Smooth muscle cell (in vitro differentiated cells): ENCODE data around the gene FRMD5. TPM values are rescaled to one million over a fixed set of nuclear protein-coding genes. Genes with fewer than 3 reads are reported as not detected.

Experiments used
- DNase-seq: peaks from one replicate; lab custom pipeline; 2025; ENCODE audit not compliant: unreplicated experiment; lab: John Stamatoyannopoulos, UW
- H2AFZ ChIP-seq: fragments of 200-600 bp; sonication (generic); 2 replicates; pipeline ENCODE4 v1.6.0; 2016; ENCODE audit warnings: antibody characterized with exemption, low read depth, mild to moderate bottlenecking
- H3F3A ChIP-seq: fragments of 200-600 bp; sonication (generic); 2 replicates; pipeline ENCODE4 v1.6.0; 2017; ENCODE audit warnings: antibody characterized with exemption, low read depth
- H3K27ac ChIP-seq: fragments of 200-600 bp; sonication (generic); 2 replicates; pipeline ENCODE4 v1.5.1; 2016; ENCODE audit warnings: low read depth, mild to moderate bottlenecking
- H3K27me3 ChIP-seq: fragments of 200-600 bp; sonication (generic); 2 replicates; pipeline ENCODE4 v1.6.1; 2016; ENCODE audit warnings: low read depth, mild to moderate bottlenecking
- H3K36me3 ChIP-seq: fragments of 200-600 bp; sonication (generic); 2 replicates; pipeline ENCODE4 v1.5.1; 2016; ENCODE audit warnings: low read depth
- H3K4me1 ChIP-seq: fragments of 200-600 bp; sonication (generic); 2 replicates; pipeline ENCODE4 v1.5.1; 2016; ENCODE audit warnings: low read depth
- H3K4me2 ChIP-seq: fragments of 200-600 bp; sonication (generic); 2 replicates; pipeline ENCODE4 v1.6.0; 2016; ENCODE audit warnings: mild to moderate bottlenecking
- H3K4me3 ChIP-seq: fragments of 200-600 bp; sonication (generic); 2 replicates; pipeline ENCODE4 v1.5.1; 2016; ENCODE audit warnings: mild to moderate bottlenecking
- H3K79me2 ChIP-seq: fragments of 200-600 bp; sonication (generic); 2 replicates; pipeline ENCODE4 v1.6.0; 2016; ENCODE audit warnings: low read depth, mild to moderate bottlenecking
- H3K9ac ChIP-seq: fragments of 200-600 bp; sonication (generic); 2 replicates; pipeline ENCODE4 v1.6.0; 2016; ENCODE audit warnings: low read depth
- H3K9me3 ChIP-seq: fragments of 200-600 bp; sonication (generic); replicated peaks from 2 replicates; pipeline ENCODE4 v1.5.1; 2016; ENCODE audit warnings: low read depth
- H4K20me1 ChIP-seq: fragments of 200-600 bp; sonication (generic); 2 replicates; pipeline ENCODE4 v1.6.0; 2016; ENCODE audit warnings: low read depth
- WGBS: methylation state at CpG from one replicate; pipeline ENCODE4 v1.1.7; 2016; ENCODE audit warnings: low lambda C conversion rate; 5-methylcytosine and 5-hydroxymethylcytosine counted together
- polyA plus RNA-seq: library from polyadenylated mRNA; unstranded; fragments of >200 nt; fragmentation: Nextera tagmentation; extraction: Ambion mirVana; gene quantifications from 2 replicates; pipeline ENCODE4 v1.2.1, GENCODE V29; 2016
- total RNA-seq: library from RNA; depleted of rRNA; stranded (reverse); fragments of >200 nt; gene quantifications from 2 replicates; pipeline ENCODE4 v1.2.3, GENCODE V29; 2014
- TF ChIP-seq, protein P1 (sequence below): fragments of 200-600 bp; sonication (generic); IDR thresholded peaks from 2 replicates; pipeline ENCODE4 v1.5.1; 2017; ENCODE audit warnings: borderline replicate concordance, mild to moderate bottlenecking, antibody characterized with exemption; ENCODE audit not compliant: insufficient read depth, poor library complexity, severe bottlenecking

The FRMD5 gene
- total and polyA plus RNA-seq, 2 experiments from 2014 or later = 0.46 to 7.2 TPM

DNA sequence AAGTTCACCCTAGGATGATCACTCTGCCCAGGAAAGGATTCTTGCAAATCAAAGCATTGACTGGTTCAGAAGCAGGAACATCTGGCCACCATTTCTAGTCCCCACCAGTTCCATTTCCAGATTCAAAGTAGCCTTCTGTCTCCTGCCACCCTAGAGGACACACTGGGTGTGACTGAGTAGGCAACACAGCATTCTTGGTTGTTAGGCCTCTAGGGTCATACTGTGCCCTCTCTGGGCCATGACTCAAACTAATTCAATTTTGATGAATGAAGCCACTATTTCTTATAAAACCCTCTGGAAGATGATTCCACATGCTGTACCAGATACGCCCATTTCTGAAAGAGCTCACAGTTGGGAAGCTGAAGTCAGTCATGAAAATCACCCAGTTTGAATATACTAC lies 298.5 kb downstream of the FRMD5 start:
- Histone ChIP-seq H3K4me2 (no peak overlapping the region), H3K27me3 (no peaks in the 10 kb centered on the region), H3K4me1 (no peaks in the 10 kb centered on the region), H3K4me3 (no peak overlapping the region), H3K27ac (no peak overlapping the region), H3K9ac (no peak overlapping the region), H3K36me3 (no peaks in the 10 kb centered on the region), H2AFZ (no peak overlapping the region), H4K20me1 (no peaks in the 10 kb centered on the region), H3K9me3 (no peaks in the 10 kb centered on the region), H3K79me2 (no peaks in the 10 kb centered on the region), H3F3A (no peaks in the 10 kb centered on the region)
- DNase-seq = no peak
- TF ChIP-seq, protein P1, sequence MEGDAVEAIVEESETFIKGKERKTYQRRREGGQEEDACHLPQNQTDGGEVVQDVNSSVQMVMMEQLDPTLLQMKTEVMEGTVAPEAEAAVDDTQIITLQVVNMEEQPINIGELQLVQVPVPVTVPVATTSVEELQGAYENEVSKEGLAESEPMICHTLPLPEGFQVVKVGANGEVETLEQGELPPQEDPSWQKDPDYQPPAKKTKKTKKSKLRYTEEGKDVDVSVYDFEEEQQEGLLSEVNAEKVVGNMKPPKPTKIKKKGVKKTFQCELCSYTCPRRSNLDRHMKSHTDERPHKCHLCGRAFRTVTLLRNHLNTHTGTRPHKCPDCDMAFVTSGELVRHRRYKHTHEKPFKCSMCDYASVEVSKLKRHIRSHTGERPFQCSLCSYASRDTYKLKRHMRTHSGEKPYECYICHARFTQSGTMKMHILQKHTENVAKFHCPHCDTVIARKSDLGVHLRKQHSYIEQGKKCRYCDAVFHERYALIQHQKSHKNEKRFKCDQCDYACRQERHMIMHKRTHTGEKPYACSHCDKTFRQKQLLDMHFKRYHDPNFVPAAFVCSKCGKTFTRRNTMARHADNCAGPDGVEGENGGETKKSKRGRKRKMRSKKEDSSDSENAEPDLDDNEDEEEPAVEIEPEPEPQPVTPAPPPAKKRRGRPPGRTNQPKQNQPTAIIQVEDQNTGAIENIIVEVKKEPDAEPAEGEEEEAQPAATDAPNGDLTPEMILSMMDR = no peak
- 100% methylated on average over 1 of the region's 1 CpG for WGBS

DNA sequence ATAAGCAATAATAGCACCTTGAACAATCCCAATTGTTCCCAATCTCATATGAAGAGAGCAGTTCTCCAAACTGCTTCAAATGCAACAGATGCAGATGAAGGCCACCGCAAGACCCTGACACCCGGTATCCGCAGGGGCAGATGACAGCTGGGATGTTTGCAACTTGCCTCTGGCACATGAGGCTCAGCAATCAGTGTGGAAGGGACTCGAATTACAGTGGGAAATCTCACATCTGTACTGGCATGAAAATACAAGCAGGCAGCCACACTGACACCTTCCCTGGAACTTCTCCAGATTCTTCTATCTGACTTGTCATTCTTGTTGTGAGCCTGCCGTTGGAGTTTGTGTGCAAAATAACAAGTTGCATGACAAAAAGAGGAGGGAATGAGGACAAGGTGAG lies 299.5 kb downstream of the FRMD5 start:
- H3K9me3 ChIP-seq = no peaks in the 10 kb centered on the region
- WGBS = 79% methylated on average over 5 of the region's 5 CpGs
- H3F3A ChIP-seq = no peaks in the 10 kb centered on the region
- H3K4me3 ChIP-seq = no peak overlapping the region
- H3K36me3 ChIP-seq = no peaks in the 10 kb centered on the region
- H3K27ac ChIP-seq = no peak overlapping the region
- TF ChIP-seq, protein P1 = no peak
- no peak overlapping the region for H2AFZ ChIP-seq
- no peak overlapping the region for H3K9ac ChIP-seq
- no peak overlapping the region for H3K4me2 ChIP-seq
- no peaks in the 10 kb centered on the region for H3K27me3 ChIP-seq
- DNase-seq = no peak
- H3K79me2 ChIP-seq = no peaks in the 10 kb centered on the region
- no peaks in the 10 kb centered on the region for H3K4me1 ChIP-seq
- H4K20me1 ChIP-seq = no peaks in the 10 kb centered on the region

DNA sequence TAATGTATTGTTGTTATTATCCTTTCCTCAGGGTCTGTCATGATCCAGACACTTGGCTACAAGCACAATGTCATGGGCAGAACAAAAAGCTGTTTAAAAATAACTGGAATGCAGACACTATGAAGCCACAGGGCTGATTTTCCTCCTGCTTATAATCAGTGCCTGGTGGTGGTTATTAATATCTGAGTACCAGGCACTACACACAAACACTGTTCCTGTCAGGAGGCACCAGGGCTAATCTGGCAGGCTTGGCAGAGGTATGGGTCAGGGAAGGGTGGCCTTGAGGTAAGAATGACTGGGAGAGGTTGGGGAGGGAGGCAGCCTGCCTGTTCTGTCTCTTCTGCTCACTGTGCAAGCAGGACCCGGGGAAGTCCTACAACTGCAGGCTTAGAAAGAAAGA lies 301.1 kb downstream of the FRMD5 start:
- 59% methylated on average over 1 of the region's 1 CpG for WGBS
- Histone ChIP-seq H3K79me2 (no peaks in the 10 kb centered on the region), H3K9me3 (no peaks in the 10 kb centered on the region), H4K20me1 (no peaks in the 10 kb centered on the region), H3K36me3 (no peaks in the 10 kb centered on the region), H3K4me1 (no peaks in the 10 kb centered on the region), H3K27ac (no peak overlapping the region), H3K27me3 (no peaks in the 10 kb centered on the region), H2AFZ (no peak overlapping the region), H3K9ac (no peak overlapping the region), H3K4me3 (no peak overlapping the region), H3K4me2 (no peak overlapping the region), H3F3A (no peaks in the 10 kb centered on the region)
- TF ChIP-seq, protein P1 = no peak
- no peak for DNase-seq

DNA sequence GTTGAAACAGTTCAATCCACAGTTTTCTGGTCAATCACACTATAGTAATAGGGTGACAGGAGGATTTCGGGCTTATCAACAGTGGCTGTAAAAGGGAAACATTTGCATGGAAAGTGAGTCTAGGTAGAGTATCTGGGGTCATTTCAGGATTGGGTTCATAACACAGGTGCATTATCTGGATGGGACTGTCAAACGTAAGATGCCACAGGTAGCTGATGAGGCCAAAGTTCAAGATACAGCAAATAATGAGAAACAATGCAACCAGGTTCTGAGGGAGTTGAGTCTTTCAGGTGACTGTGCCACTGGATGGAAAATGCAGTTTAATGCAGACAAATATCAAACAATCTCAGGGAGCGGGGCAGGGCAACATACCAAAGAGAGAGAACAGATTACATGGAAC lies 306.0 kb downstream of the FRMD5 start:
- TF ChIP-seq, protein P1 = no peak
- 97% methylated on average over 3 of the region's 3 CpGs for WGBS

More for the DNA sequence above, 306.0 kb downstream of the FRMD5 start:
- H3F3A ChIP-seq = no peaks in the 10 kb centered on the region
- H3K9ac ChIP-seq = no peak overlapping the region
- H3K4me2 ChIP-seq = no peak overlapping the region
- no peak overlapping the region for H2AFZ ChIP-seq
- H3K36me3 ChIP-seq = no peaks in the 10 kb centered on the region
- H3K27ac ChIP-seq = no peak overlapping the region
- no peaks in the 10 kb centered on the region for H3K79me2 ChIP-seq
- no peaks in the 10 kb centered on the region for H4K20me1 ChIP-seq
- no peaks in the 10 kb centered on the region for H3K4me1 ChIP-seq
- no peak for DNase-seq
- H3K27me3 ChIP-seq = no peaks in the 10 kb centered on the region
- H3K4me3 ChIP-seq = no peak overlapping the region
- no peaks in the 10 kb centered on the region for H3K9me3 ChIP-seq
